ENCODE results near the gene RBM47. TPM values are rescaled to one million over a fixed set of nuclear protein-coding genes. Genes with fewer than 3 reads are reported as not detected.

RBM47 gene
- total and polyA plus RNA-seq, 9 of the 15 experiments (the other 6 are each of a cell fraction or from before 2014, with no cell fraction given): 1.4 to 6.4 (median 3.3) TPM

DNA sequence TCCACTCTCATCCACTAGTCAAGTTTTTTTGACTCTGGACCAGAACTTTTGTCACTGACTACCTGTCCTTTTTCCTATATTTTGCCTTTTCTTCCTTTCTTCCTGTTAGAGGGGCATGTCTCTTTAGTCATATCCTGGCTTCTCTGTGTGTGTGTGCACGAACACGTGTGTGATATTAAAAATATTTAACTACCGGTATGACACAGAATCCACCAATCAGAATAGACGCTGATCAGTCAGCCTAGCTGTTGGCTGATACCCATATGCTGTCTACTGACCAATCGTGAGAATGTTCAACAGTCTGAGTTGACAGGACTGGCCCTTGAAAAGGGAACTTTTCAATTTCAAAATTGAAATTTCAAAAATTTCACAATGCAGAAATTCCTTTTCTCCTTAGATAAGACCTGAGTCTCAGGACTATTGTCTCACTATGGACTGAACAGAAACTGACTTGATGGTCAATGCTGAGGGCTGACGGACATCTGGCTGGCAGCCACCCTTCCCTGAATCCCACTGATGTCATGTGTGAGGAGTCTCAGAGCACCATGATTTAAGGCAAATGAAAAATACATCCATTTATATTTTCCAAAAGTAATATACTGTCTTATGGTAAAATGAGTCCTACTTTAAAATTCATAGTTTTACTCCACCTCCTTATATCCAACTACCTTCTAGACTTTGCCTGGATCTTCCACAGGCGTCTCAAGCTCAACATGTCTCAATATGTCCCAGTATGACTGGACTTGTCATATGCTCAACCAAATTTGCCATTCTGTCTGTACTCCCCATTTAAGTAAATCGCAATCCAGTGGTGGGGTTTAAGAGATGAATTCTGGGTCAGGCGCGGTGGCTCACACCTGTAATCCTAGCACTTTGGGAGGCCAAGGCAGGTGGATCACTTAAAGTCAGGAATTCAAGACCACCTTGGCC, 216.5 kb downstream of the RBM47 start:
- H3K27ac ChIP-seq (ENCODE audit: extremely low read depth, low read depth, low read length): no peak overlapping the region
- no peak overlapping the region for H3K9ac ChIP-seq (ENCODE audit: insufficient read depth in 1 of 2, low read depth in 2 of 2, low read length in 2 of 2)
- intact Hi-C loops (cut with micrococcal nuclease): no loop called here
- WGBS (ENCODE audit: insufficient coverage, low coverage, missing lambda C conversion rate): 7% methylated on average over 10 of the region's 10 CpGs
- no peaks in the 10 kb centered on the region for H3K79me2 ChIP-seq (ENCODE audit: control insufficient read depth, insufficient read depth, low read length)
- FAIRE-seq: no peak
- ATAC-seq: no peak
- no TSS peak for BruUV-seq (replicated peaks)
- H3K9me1 ChIP-seq (ENCODE audit: control insufficient read depth, insufficient read depth, low read length): no peaks in the 10 kb centered on the region
- H2AFZ ChIP-seq (ENCODE audit: low read depth, low read length): no peak overlapping the region
- H3K4me2 ChIP-seq (ENCODE audit: insufficient read depth, low read length): no peak overlapping the region
- TF ChIP-seq, protein P1, sequence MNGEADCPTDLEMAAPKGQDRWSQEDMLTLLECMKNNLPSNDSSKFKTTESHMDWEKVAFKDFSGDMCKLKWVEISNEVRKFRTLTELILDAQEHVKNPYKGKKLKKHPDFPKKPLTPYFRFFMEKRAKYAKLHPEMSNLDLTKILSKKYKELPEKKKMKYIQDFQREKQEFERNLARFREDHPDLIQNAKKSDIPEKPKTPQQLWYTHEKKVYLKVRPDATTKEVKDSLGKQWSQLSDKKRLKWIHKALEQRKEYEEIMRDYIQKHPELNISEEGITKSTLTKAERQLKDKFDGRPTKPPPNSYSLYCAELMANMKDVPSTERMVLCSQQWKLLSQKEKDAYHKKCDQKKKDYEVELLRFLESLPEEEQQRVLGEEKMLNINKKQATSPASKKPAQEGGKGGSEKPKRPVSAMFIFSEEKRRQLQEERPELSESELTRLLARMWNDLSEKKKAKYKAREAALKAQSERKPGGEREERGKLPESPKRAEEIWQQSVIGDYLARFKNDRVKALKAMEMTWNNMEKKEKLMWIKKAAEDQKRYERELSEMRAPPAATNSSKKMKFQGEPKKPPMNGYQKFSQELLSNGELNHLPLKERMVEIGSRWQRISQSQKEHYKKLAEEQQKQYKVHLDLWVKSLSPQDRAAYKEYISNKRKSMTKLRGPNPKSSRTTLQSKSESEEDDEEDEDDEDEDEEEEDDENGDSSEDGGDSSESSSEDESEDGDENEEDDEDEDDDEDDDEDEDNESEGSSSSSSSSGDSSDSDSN (IDR thresholded peaks at IDR 0.05; ENCODE audit: borderline replicate concordance in 1 of 2, low read depth in 2 of 2, low read length in 2 of 2): no peak
- TF ChIP-seq, protein P2, sequence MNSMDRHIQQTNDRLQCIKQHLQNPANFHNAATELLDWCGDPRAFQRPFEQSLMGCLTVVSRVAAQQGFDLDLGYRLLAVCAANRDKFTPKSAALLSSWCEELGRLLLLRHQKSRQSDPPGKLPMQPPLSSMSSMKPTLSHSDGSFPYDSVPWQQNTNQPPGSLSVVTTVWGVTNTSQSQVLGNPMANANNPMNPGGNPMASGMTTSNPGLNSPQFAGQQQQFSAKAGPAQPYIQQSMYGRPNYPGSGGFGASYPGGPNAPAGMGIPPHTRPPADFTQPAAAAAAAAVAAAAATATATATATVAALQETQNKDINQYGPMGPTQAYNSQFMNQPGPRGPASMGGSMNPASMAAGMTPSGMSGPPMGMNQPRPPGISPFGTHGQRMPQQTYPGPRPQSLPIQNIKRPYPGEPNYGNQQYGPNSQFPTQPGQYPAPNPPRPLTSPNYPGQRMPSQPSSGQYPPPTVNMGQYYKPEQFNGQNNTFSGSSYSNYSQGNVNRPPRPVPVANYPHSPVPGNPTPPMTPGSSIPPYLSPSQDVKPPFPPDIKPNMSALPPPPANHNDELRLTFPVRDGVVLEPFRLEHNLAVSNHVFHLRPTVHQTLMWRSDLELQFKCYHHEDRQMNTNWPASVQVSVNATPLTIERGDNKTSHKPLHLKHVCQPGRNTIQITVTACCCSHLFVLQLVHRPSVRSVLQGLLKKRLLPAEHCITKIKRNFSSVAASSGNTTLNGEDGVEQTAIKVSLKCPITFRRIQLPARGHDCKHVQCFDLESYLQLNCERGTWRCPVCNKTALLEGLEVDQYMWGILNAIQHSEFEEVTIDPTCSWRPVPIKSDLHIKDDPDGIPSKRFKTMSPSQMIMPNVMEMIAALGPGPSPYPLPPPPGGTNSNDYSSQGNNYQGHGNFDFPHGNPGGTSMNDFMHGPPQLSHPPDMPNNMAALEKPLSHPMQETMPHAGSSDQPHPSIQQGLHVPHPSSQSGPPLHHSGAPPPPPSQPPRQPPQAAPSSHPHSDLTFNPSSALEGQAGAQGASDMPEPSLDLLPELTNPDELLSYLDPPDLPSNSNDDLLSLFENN (IDR thresholded peaks at IDR 0.05; ENCODE audit: low read depth in 2 of 2, low read length in 2 of 2): no peak
- TF ChIP-seq MEF2D (tag; conservative IDR thresholded peaks at IDR 0.05; ENCODE audit: low read depth) (no peak), EWSR1 (IDR thresholded peaks at IDR 0.05; ENCODE audit: borderline replicate concordance, low read depth, partially characterized antibody) (no peak), NELFE (IDR thresholded peaks at IDR 0.05; ENCODE audit: insufficient read depth, insufficient read length) (no peak), ZNF143 (CRISPR knock-in tag; IDR thresholded peaks at IDR 0.05) (no peak)
- H3K27me3 ChIP-seq (ENCODE audit: control insufficient read depth in 2 of 2, insufficient read depth in 2 of 2, low read length in 2 of 2): peaks cover 4 to 15% of the 10 kb centered on the region in 2 experiments; a peak in 3 of 5 replicates
- ChIA-PET CTCF (ENCODE audit: low intra/inter-chr PET ratio) (no interaction called here), POLR2A (no interaction called here)
- no peaks in the 10 kb centered on the region for H3K9me3 ChIP-seq (replicated peaks; ENCODE audit: control insufficient read depth, insufficient read depth, low read depth, low read length)
- no peak overlapping the region for H3K4me3 ChIP-seq
- peak in 1 of 4 experiments; percentile 22 for DNase-seq (ENCODE audit: extremely low read depth in 1 of 4, low spot score in 3 of 4)
- in situ Hi-C loops (cut with MboI): no loop called here
- no peaks in the 10 kb centered on the region for H4K20me1 ChIP-seq (replicated peaks; ENCODE audit: control insufficient read depth, insufficient read depth, low read length)
- no peaks in the 10 kb centered on the region for H3K36me3 ChIP-seq (ENCODE audit: control insufficient read depth, insufficient read depth, low read length)
- no peaks in the 10 kb centered on the region for H3K4me1 ChIP-seq (replicated peaks in 1 of 2; ENCODE audit: control insufficient read depth in 2 of 2, insufficient read depth in 2 of 2, low read length in 2 of 2)
